Measurements from ENCODE around the gene C19orf47. TPM values are rescaled to one million over a fixed set of nuclear protein-coding genes. Genes with fewer than 3 reads are reported as not detected.

The C19orf47 gene, protein sequence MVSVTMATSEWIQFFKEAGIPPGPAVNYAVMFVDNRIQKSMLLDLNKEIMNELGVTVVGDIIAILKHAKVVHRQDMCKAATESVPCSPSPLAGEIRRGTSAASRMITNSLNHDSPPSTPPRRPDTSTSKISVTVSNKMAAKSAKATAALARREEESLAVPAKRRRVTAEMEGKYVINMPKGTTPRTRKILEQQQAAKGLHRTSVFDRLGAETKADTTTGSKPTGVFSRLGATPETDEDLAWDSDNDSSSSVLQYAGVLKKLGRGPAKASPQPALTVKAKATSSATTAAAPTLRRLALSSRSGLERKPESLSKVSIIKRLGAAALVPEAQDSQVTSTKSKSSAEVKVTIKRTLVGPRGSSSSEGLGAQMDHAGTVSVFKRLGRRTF
- total RNA-seq (10 to 100 TPM; 10.2 to 21.9 (median 13.2) TPM), polyA plus RNA-seq (10 to 100 TPM in 1 of 3 donors, 1 to 10 TPM in 2; 8.2 to 14.7 (median 8.5) TPM)
- long read RNA-seq, donor 1, result 0 reads
- long read RNA-seq, donor 2, result 0 reads

- Histone ChIP-seq H3K4me1 (peaks cover 7 to 47% (median 30%) of the 10 kb centered on the region in 6 donors), H3K9me3 (no peaks in the 10 kb centered on the region), H3K36me3 (peaks cover 0 to 12% (median 0%) of the 10 kb centered on the region in 6 donors), H3K27ac (peak within 1 kb of the TSS; percentile 73 to 89 (median 84)), H3K27me3 (replicated peaks in 1 of 7) (no peaks in the 10 kb centered on the region), H3K4me3 (peak within 1 kb of the TSS; percentile 67 to 81 (median 72))
- intact Hi-C loops (cut with DNase I; ENCODE audit: low total_unique reads), result no loop called here
- peak in 6 of 11 experiments; percentile 17 to 63 (median 44) for TF ChIP-seq CTCF (IDR thresholded peaks at IDR 0.05 in 8 of 11, conservative IDR thresholded peaks at IDR 0.05 in 3 of 11)
- TF ChIP-seq POLR2A (IDR thresholded peaks at IDR 0.05), result peak; percentile 53 to 86 (median 68)
- peak; percentile 98 to 99 (median 99) for TF ChIP-seq POLR2AphosphoS5 (IDR thresholded peaks at IDR 0.05)
- peak; percentile 100 for DNase-seq
- 0 to 1% (median 1%) methylated on average over 27 to 77 of the region's 77 CpGs for WGBS, 5 donors
These were observed at the start of gene C19orf47, which contains the start of gene PLD3 for GRCh38 chr19:40348125-40348913. Gene C19orf47, minus strand, starts transcription at chr19:40348397. Its CDS starts 6,540 bp downstream, at chr19:40341857. Gene PLD3, plus strand, starts transcription at chr19:40348695. Its CDS starts 17,789 bp downstream, at chr19:40366484.

- WGBS, 5 donors, result 94 to 98% (median 95%) methylated on average over 10 to 22 of the region's 22 CpGs
- no peak for DNase-seq
- Histone ChIP-seq H3K4me3 (no peak overlapping the region), H3K9me3 (no peaks in the 10 kb centered on the region), H3K27ac (no peak overlapping the region), H3K36me3 (peaks cover 0 to 4% (median 0%) of the 10 kb centered on the region in 6 donors), H3K27me3 (replicated peaks in 1 of 7) (peaks cover 0 to 9% (median 0%) of the 10 kb centered on the region in 7 donors), H3K4me1 (peaks cover 0 to 13% (median 4%) of the 10 kb centered on the region in 6 donors)
- TF ChIP-seq POLR2A (IDR thresholded peaks at IDR 0.05) (no peak), CTCF (IDR thresholded peaks at IDR 0.05 in 8 of 11, conservative IDR thresholded peaks at IDR 0.05 in 3 of 11) (no peak), POLR2AphosphoS5 (IDR thresholded peaks at IDR 0.05) (no peak)
- intact Hi-C loops (cut with DNase I; ENCODE audit: low total_unique reads), result no loop called here
These were observed 49.3 kb upstream of the C19orf47 start for GRCh38 chr19:40397568-40397906.

DNA sequence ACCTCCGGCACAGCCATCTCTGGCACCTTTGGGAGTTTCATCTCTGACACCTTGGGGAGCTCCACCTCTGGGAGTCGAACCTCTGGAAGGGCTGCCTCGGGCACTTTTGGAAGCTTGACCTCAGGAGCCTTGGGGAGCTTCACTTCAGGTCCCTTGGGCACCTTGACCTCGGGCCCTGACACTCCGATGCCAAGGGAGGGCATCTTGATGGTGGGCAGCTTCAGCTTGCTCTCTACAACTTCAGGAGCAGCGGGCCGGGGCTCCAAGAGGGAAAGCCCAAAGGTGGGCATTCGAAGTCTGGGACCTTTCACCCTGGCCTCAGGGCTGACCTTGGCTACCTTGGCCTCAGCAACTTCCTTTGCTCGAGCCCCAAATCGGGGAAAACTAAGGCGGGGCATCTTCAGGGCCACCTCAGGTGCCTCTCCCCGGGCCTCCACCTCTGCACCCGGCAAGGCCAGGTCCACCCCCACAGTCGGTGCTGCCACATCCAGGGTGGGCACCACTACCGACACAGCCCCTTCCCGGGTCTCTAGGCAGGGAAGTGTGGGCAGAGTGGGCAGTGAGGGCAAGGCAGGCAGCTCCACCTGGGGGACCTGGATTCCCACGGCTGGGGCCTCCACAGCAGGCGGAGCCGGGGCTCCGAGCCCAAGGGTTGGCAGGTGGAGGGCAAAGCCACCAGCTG is 48.8 kb upstream of the C19orf47 start:
- Histone ChIP-seq H3K9me3 (no peaks in the 10 kb centered on the region), H3K36me3 (peaks cover 0 to 4% (median 0%) of the 10 kb centered on the region in 6 donors), H3K27ac (no peak overlapping the region), H3K4me3 (no peak overlapping the region), H3K27me3 (replicated peaks in 1 of 7) (peaks cover 0 to 9% (median 0%) of the 10 kb centered on the region in 7 donors), H3K4me1 (peaks cover 0 to 13% (median 4%) of the 10 kb centered on the region in 6 donors)
- intact Hi-C loops (cut with DNase I; ENCODE audit: low total_unique reads), result no loop called here
- no peak for TF ChIP-seq CTCF (IDR thresholded peaks at IDR 0.05 in 8 of 11, conservative IDR thresholded peaks at IDR 0.05 in 3 of 11)
- TF ChIP-seq POLR2AphosphoS5 (IDR thresholded peaks at IDR 0.05), result no peak
- no peak for TF ChIP-seq POLR2A (IDR thresholded peaks at IDR 0.05)
- WGBS, 5 donors, result 89 to 100% (median 90%) methylated on average over 2 to 20 of the region's 20 CpGs
- no peak for DNase-seq
